ENCODE measurements around the gene KANK4.
"Not testable (repeated sequence)": the region's sequence is repeated elsewhere in the genome, so short reads cannot be mapped to it uniquely, and the experiment has no call there.

KANK4 gene

GRCh38 chr1:62240651-62241370 is 78.4 kb downstream of the KANK4 start:
- peaks cover 14% of the 10 kb centered on the region for H3K4me1 ChIP-seq (ENCODE audit: control insufficient read depth, low read depth, low read length)
- no peaks in the 10 kb centered on the region for H3K27me3 ChIP-seq (ENCODE audit: control insufficient read depth, insufficient read depth, low read length)
- no peak overlapping the region for H3K9ac ChIP-seq (ENCODE audit: low read length)
- H3K9me3 ChIP-seq (ENCODE audit: control insufficient read depth, low read depth, low read length) = peaks cover 2% of the 10 kb centered on the region
- no peaks in the 10 kb centered on the region for H3K36me3 ChIP-seq (ENCODE audit: control insufficient read depth, low read depth, low read length)
- no peak overlapping the region for H3K4me3 ChIP-seq (ENCODE audit: low read length)
- H3K27ac ChIP-seq (ENCODE audit: low read length) = no peak overlapping the region

- not testable (repeated sequence) for H3K27me3 ChIP-seq (ENCODE audit: control insufficient read depth, insufficient read depth, low read length); H3K4me3 ChIP-seq (ENCODE audit: low read length); H3K9me3 ChIP-seq (ENCODE audit: control insufficient read depth, low read depth, low read length); H3K36me3 ChIP-seq (ENCODE audit: control insufficient read depth, low read depth, low read length); H3K9ac ChIP-seq (ENCODE audit: low read length); H3K27ac ChIP-seq (ENCODE audit: low read length)
- peaks cover 14% of the 10 kb centered on the region for H3K4me1 ChIP-seq (ENCODE audit: control insufficient read depth, low read depth, low read length)
These were observed 79.4 kb downstream of the KANK4 start for GRCh38 chr1:62239652-62240403.

GRCh38 chr1:62238507-62238906 is 80.7 kb downstream of the KANK4 start:
- no peak overlapping the region for H3K27ac ChIP-seq (ENCODE audit: low read length)
- no peaks in the 10 kb centered on the region for H3K36me3 ChIP-seq (ENCODE audit: control insufficient read depth, low read depth, low read length)
- H3K9me3 ChIP-seq (ENCODE audit: control insufficient read depth, low read depth, low read length) = no peaks in the 10 kb centered on the region
- H3K9ac ChIP-seq (ENCODE audit: low read length) = no peak overlapping the region
- peaks cover 21% of the 10 kb centered on the region for H3K4me1 ChIP-seq (ENCODE audit: control insufficient read depth, low read depth, low read length)
- no peak overlapping the region for H3K4me3 ChIP-seq (ENCODE audit: low read length)
- H3K27me3 ChIP-seq (ENCODE audit: control insufficient read depth, insufficient read depth, low read length) = no peaks in the 10 kb centered on the region

- Histone ChIP-seq H3K4me3 (ENCODE audit: low read length) (no peak overlapping the region), H3K9ac (ENCODE audit: low read length) (no peak overlapping the region), H3K27me3 (ENCODE audit: control insufficient read depth, insufficient read depth, low read length) (no peaks in the 10 kb centered on the region), H3K36me3 (ENCODE audit: control insufficient read depth, low read depth, low read length) (no peaks in the 10 kb centered on the region), H3K4me1 (ENCODE audit: control insufficient read depth, low read depth, low read length) (peaks cover 21% of the 10 kb centered on the region), H3K9me3 (ENCODE audit: control insufficient read depth, low read depth, low read length) (no peaks in the 10 kb centered on the region), H3K27ac (ENCODE audit: low read length) (no peak overlapping the region)
These were observed 81.3 kb downstream of the KANK4 start for GRCh38 chr1:62237950-62238374.

- Histone ChIP-seq H3K4me1 (ENCODE audit: control insufficient read depth, low read depth, low read length) (peaks cover 21% of the 10 kb centered on the region), H3K36me3 (ENCODE audit: control insufficient read depth, low read depth, low read length) (no peaks in the 10 kb centered on the region), H3K4me3 (ENCODE audit: low read length) (no peak overlapping the region), H3K27ac (ENCODE audit: low read length) (no peak overlapping the region), H3K9me3 (ENCODE audit: control insufficient read depth, low read depth, low read length) (no peaks in the 10 kb centered on the region), H3K27me3 (ENCODE audit: control insufficient read depth, insufficient read depth, low read length) (no peaks in the 10 kb centered on the region), H3K9ac (ENCODE audit: low read length) (no peak overlapping the region)
These were observed 81.9 kb downstream of the KANK4 start for GRCh38 chr1:62237361-62237760.

GRCh38 chr1:62235576-62235975 is 83.7 kb downstream of the KANK4 start:
- Histone ChIP-seq H3K27me3 (ENCODE audit: control insufficient read depth, insufficient read depth, low read length) (no peaks in the 10 kb centered on the region), H3K9ac (ENCODE audit: low read length) (no peak overlapping the region), H3K4me1 (ENCODE audit: control insufficient read depth, low read depth, low read length) (peaks cover 21% of the 10 kb centered on the region), H3K36me3 (ENCODE audit: control insufficient read depth, low read depth, low read length) (peaks cover 5% of the 10 kb centered on the region), H3K4me3 (ENCODE audit: low read length) (no peak overlapping the region), H3K9me3 (ENCODE audit: control insufficient read depth, low read depth, low read length) (no peaks in the 10 kb centered on the region), H3K27ac (ENCODE audit: low read length) (no peak overlapping the region)

- no peaks in the 10 kb centered on the region for H3K9me3 ChIP-seq (ENCODE audit: control insufficient read depth, low read depth, low read length)
- H3K4me1 ChIP-seq (ENCODE audit: control insufficient read depth, low read depth, low read length) = peaks cover 24% of the 10 kb centered on the region
- no peak overlapping the region for H3K27ac ChIP-seq (ENCODE audit: low read length)
- no peak overlapping the region for H3K4me3 ChIP-seq (ENCODE audit: low read length)
- no peaks in the 10 kb centered on the region for H3K27me3 ChIP-seq (ENCODE audit: control insufficient read depth, insufficient read depth, low read length)
- peaks cover 9% of the 10 kb centered on the region for H3K36me3 ChIP-seq (ENCODE audit: control insufficient read depth, low read depth, low read length)
- no peak overlapping the region for H3K9ac ChIP-seq (ENCODE audit: low read length)
These were observed 84.5 kb downstream of the KANK4 start for GRCh38 chr1:62234688-62235087.

- peaks cover 27% of the 10 kb centered on the region for H3K4me1 ChIP-seq (ENCODE audit: control insufficient read depth, low read depth, low read length)
- H3K4me3 ChIP-seq (ENCODE audit: low read length) = no peak overlapping the region
- H3K9me3 ChIP-seq (ENCODE audit: control insufficient read depth, low read depth, low read length) = no peaks in the 10 kb centered on the region
- no peaks in the 10 kb centered on the region for H3K27me3 ChIP-seq (ENCODE audit: control insufficient read depth, insufficient read depth, low read length)
- H3K27ac ChIP-seq (ENCODE audit: low read length) = no peak overlapping the region
- no peak overlapping the region for H3K9ac ChIP-seq (ENCODE audit: low read length)
- H3K36me3 ChIP-seq (ENCODE audit: control insufficient read depth, low read depth, low read length) = peaks cover 9% of the 10 kb centered on the region
These were observed 85.2 kb downstream of the KANK4 start for GRCh38 chr1:62233926-62234450.

GRCh38 chr1:62232871-62233278 is 86.4 kb downstream of the KANK4 start:
- no peak overlapping the region for H3K4me3 ChIP-seq (ENCODE audit: low read length)
- H3K27ac ChIP-seq (ENCODE audit: low read length) = no peak overlapping the region
- H3K4me1 ChIP-seq (ENCODE audit: control insufficient read depth, low read depth, low read length) = peaks cover 26% of the 10 kb centered on the region
- H3K9ac ChIP-seq (ENCODE audit: low read length) = no peak overlapping the region
- peaks cover 11% of the 10 kb centered on the region for H3K36me3 ChIP-seq (ENCODE audit: control insufficient read depth, low read depth, low read length)
- H3K9me3 ChIP-seq (ENCODE audit: control insufficient read depth, low read depth, low read length) = no peaks in the 10 kb centered on the region
- H3K27me3 ChIP-seq (ENCODE audit: control insufficient read depth, insufficient read depth, low read length) = no peaks in the 10 kb centered on the region

- Histone ChIP-seq H3K27me3 (ENCODE audit: control insufficient read depth, insufficient read depth, low read length) (no peaks in the 10 kb centered on the region), H3K9me3 (ENCODE audit: control insufficient read depth, low read depth, low read length) (no peaks in the 10 kb centered on the region), H3K9ac (ENCODE audit: low read length) (no peak overlapping the region), H3K4me1 (ENCODE audit: control insufficient read depth, low read depth, low read length) (peaks cover 13% of the 10 kb centered on the region), H3K27ac (ENCODE audit: low read length) (no peak overlapping the region), H3K36me3 (ENCODE audit: control insufficient read depth, low read depth, low read length) (peaks cover 27% of the 10 kb centered on the region), H3K4me3 (ENCODE audit: low read length) (no peak overlapping the region)
These were observed 88.5 kb downstream of the KANK4 start for GRCh38 chr1:62230718-62231117.

GRCh38 chr1:62229932-62230331 is 89.3 kb downstream of the KANK4 start:
- no peak overlapping the region for H3K9ac ChIP-seq (ENCODE audit: low read length)
- H3K9me3 ChIP-seq (ENCODE audit: control insufficient read depth, low read depth, low read length) = no peaks in the 10 kb centered on the region
- no peaks in the 10 kb centered on the region for H3K27me3 ChIP-seq (ENCODE audit: control insufficient read depth, insufficient read depth, low read length)
- no peak overlapping the region for H3K4me3 ChIP-seq (ENCODE audit: low read length)
- peaks cover 13% of the 10 kb centered on the region for H3K4me1 ChIP-seq (ENCODE audit: control insufficient read depth, low read depth, low read length)
- H3K27ac ChIP-seq (ENCODE audit: low read length) = no peak overlapping the region
- H3K36me3 ChIP-seq (ENCODE audit: control insufficient read depth, low read depth, low read length) = peaks cover 27% of the 10 kb centered on the region

All from iPS-18a (cell line).